ENCODE results near the gene SRRD.
A peak's percentile ranks its signal among the peaks of the same experiment; 100 is the strongest.

SRRD gene

DNA sequence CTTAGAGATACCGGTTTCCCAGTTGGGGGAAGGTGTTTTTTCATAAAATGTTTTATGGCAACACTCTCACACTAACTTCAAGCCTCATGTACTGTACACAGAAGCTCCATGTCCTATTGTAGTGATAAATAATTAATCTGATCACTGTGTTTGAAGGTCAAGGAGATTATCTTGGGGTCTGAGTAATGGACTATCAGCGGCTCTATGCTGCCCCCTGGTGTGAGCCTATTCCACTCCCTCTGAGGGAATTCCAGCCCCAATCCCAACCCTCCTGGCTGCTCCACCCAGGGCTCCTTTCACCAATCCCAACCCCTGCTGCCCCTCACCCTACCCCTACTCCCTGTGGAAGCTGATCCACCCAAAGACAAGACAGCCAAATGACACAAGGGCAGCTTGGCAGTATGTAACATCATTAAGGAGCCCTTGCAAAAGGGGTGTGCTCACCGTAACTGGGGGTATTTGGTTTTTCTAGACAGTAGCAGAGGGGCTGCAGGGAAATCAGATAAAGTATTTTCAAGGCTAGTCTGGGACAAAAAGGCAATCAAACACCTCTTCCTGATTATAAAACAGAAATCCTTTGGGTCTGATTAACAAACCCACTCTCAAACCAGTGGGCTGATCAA is 22.4 kb upstream of the SRRD start:
- Mint-ChIP-seq H3K4me1 (peaks cover 39% of the 10 kb centered on the region), H3K36me3 (ENCODE audit: low read depth) (peaks cover 37% of the 10 kb centered on the region), H3K27ac (no peak overlapping the region), H3K9me3 (no peaks in the 10 kb centered on the region), H3K27me3 (ENCODE audit: low read depth, poor library complexity) (no peaks in the 10 kb centered on the region), H3K4me3 (peak overlapping the region; percentile 44)
- TF ChIP-seq, protein P1, sequence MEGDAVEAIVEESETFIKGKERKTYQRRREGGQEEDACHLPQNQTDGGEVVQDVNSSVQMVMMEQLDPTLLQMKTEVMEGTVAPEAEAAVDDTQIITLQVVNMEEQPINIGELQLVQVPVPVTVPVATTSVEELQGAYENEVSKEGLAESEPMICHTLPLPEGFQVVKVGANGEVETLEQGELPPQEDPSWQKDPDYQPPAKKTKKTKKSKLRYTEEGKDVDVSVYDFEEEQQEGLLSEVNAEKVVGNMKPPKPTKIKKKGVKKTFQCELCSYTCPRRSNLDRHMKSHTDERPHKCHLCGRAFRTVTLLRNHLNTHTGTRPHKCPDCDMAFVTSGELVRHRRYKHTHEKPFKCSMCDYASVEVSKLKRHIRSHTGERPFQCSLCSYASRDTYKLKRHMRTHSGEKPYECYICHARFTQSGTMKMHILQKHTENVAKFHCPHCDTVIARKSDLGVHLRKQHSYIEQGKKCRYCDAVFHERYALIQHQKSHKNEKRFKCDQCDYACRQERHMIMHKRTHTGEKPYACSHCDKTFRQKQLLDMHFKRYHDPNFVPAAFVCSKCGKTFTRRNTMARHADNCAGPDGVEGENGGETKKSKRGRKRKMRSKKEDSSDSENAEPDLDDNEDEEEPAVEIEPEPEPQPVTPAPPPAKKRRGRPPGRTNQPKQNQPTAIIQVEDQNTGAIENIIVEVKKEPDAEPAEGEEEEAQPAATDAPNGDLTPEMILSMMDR (IDR thresholded peaks at IDR 0.05): peak; percentile 81
- DNase-seq: peak; percentile 88

DNA sequence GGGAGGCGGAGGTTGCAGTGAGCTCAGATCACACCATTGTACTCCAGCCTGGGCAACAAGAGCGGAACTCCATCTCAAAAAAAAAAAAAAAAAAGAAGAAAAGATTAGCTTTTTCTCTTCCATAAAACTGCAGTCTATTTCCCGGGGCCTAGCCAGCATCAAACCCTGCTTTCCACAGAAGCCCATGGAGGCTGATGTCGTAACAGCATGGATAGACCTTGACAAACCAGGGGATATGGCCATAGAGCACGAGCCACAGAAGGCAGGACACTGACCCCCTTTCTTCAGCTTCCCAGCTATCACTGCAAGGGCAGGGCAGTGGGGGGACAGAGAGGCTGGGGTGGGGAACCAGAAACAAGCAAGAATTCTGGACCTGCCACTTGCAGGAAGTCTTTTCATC is 21.6 kb upstream of the SRRD start:
- Mint-ChIP-seq H3K9me3 (no peaks in the 10 kb centered on the region), H3K27me3 (ENCODE audit: low read depth, poor library complexity) (no peaks in the 10 kb centered on the region), H3K4me1 (peaks cover 39% of the 10 kb centered on the region), H3K27ac (no peak overlapping the region), H3K4me3 (peak overlapping the region; percentile 66), H3K36me3 (ENCODE audit: low read depth) (peaks cover 43% of the 10 kb centered on the region)
- DNase-seq: no peak
- TF ChIP-seq, protein P1 (IDR thresholded peaks at IDR 0.05): no peak

GRCh38 chr22:26462641-26463040 is 21.0 kb upstream of the SRRD start:
- Mint-ChIP-seq H3K4me1 (peaks cover 39% of the 10 kb centered on the region), H3K27ac (peak overlapping the region; percentile 96), H3K4me3 (peak overlapping the region; percentile 66), H3K9me3 (no peaks in the 10 kb centered on the region), H3K27me3 (ENCODE audit: low read depth, poor library complexity) (no peaks in the 10 kb centered on the region), H3K36me3 (ENCODE audit: low read depth) (peaks cover 39% of the 10 kb centered on the region)
- TF ChIP-seq, protein P1 (IDR thresholded peaks at IDR 0.05): no peak
- no peak for DNase-seq

GRCh38 chr22:26463101-26463661 is 20.5 kb upstream of the SRRD start:
- H3K4me3 Mint-ChIP-seq: peak overlapping the region; percentile 66

DNA sequence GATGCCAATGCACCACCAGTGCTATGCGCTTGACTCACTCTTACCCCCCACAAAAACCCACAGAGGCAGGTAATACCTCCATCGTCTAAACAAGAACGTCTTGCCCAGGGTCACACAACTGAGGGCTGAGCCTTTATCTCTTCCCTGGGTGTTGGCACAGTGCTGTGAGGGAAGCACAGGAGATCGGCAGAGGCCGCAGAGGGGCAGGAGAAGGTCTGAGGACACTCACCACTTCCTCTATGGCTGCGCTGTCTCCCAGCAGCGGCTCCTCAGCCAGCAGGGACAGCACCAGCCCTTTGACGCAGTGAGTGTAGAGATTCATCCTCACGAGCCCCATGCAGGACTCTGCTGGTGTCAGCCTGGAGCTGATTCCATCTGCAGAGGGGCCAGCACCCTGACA is 20.0 kb upstream of the SRRD start:
- Mint-ChIP-seq H3K36me3 (ENCODE audit: low read depth) (peaks cover 44% of the 10 kb centered on the region), H3K27ac (peak overlapping the region; percentile 96), H3K27me3 (ENCODE audit: low read depth, poor library complexity) (no peaks in the 10 kb centered on the region), H3K9me3 (no peaks in the 10 kb centered on the region), H3K4me1 (peaks cover 39% of the 10 kb centered on the region), H3K4me3 (peak overlapping the region; percentile 66)
- DNase-seq: no peak
- TF ChIP-seq, protein P1 (IDR thresholded peaks at IDR 0.05): no peak

More at GRCh38 chr22:26463101-26463661, 20.5 kb upstream of the SRRD start:
- Mint-ChIP-seq H3K27ac (peak overlapping the region; percentile 96), H3K9me3 (no peaks in the 10 kb centered on the region), H3K27me3 (ENCODE audit: low read depth, poor library complexity) (no peaks in the 10 kb centered on the region), H3K4me1 (peaks cover 39% of the 10 kb centered on the region), H3K36me3 (ENCODE audit: low read depth) (peaks cover 39% of the 10 kb centered on the region)
- peak; percentile 51 for DNase-seq
- TF ChIP-seq, protein P1 (IDR thresholded peaks at IDR 0.05): no peak

- H3K4me1 Mint-ChIP-seq: peaks cover 39% of the 10 kb centered on the region
- DNase-seq: no peak
- TF ChIP-seq, protein P1 (IDR thresholded peaks at IDR 0.05): no peak
- peaks cover 46% of the 10 kb centered on the region for H3K36me3 Mint-ChIP-seq (ENCODE audit: low read depth)
- no peaks in the 10 kb centered on the region for H3K27me3 Mint-ChIP-seq (ENCODE audit: low read depth, poor library complexity)
- no peaks in the 10 kb centered on the region for H3K9me3 Mint-ChIP-seq
- peak overlapping the region; percentile 66 for H3K27ac Mint-ChIP-seq
- no peak overlapping the region for H3K4me3 Mint-ChIP-seq
Measured at GRCh38 chr22:26464312-26464711, 19.4 kb upstream of the SRRD start.

All from nephron progenitor cell (in vitro differentiated cells).